ENCODE results near the gene EMC9. TPM values are rescaled to one million over a fixed set of nuclear protein-coding genes. Genes with fewer than 3 reads are reported as not detected.

The EMC9 gene
- total RNA-seq, 1 experiment from 2014 or later = 42.0 TPM

DNA sequence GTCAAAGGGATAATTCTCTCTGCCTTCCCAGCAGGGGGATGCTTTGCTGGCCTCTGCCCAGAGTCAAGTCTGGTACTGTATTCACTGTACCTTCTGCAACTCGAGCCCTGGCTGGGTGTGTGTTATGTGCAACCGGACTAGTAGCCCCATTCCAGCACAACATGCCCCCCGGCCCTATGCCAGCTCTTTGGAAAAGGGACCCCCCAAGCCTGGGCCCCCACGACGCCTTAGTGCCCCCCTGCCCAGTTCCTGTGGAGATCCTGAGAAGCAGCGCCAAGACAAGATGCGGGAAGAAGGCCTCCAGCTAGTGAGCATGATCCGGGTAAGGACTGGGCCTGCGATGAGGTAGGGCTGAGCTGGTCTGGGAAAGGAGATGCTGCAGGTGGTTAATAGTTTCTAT is 9.2 kb upstream of the EMC9 start (continued):
- TF ChIP-seq, protein P1, sequence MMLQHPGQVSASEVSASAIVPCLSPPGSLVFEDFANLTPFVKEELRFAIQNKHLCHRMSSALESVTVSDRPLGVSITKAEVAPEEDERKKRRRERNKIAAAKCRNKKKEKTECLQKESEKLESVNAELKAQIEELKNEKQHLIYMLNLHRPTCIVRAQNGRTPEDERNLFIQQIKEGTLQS (IDR thresholded peaks at IDR 0.05) = no peak
- TF ChIP-seq POLR2AphosphoS5 (IDR thresholded peaks at IDR 0.05; ENCODE audit: low read depth, low read length) = no peak
- TF ChIP-seq JUND (IDR thresholded peaks at IDR 0.05) = no peak
- TF ChIP-seq, protein P2, sequence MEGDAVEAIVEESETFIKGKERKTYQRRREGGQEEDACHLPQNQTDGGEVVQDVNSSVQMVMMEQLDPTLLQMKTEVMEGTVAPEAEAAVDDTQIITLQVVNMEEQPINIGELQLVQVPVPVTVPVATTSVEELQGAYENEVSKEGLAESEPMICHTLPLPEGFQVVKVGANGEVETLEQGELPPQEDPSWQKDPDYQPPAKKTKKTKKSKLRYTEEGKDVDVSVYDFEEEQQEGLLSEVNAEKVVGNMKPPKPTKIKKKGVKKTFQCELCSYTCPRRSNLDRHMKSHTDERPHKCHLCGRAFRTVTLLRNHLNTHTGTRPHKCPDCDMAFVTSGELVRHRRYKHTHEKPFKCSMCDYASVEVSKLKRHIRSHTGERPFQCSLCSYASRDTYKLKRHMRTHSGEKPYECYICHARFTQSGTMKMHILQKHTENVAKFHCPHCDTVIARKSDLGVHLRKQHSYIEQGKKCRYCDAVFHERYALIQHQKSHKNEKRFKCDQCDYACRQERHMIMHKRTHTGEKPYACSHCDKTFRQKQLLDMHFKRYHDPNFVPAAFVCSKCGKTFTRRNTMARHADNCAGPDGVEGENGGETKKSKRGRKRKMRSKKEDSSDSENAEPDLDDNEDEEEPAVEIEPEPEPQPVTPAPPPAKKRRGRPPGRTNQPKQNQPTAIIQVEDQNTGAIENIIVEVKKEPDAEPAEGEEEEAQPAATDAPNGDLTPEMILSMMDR (IDR thresholded peaks at IDR 0.05 in 2 of 3, conservative IDR thresholded peaks at IDR 0.05 in 1 of 3; ENCODE audit: borderline replicate concordance in 1 of 3, insufficient read depth in 1 of 3, low read depth in 2 of 3, low read length in 2 of 3) = no peak
- no peak for TF ChIP-seq ELF1 (IDR thresholded peaks at IDR 0.05; ENCODE audit: borderline replicate concordance, low read depth)
- no peak for TF ChIP-seq EZH2 (IDR thresholded peaks at IDR 0.05)
- TF ChIP-seq SIN3A (IDR thresholded peaks at IDR 0.05; ENCODE audit: low read depth) = no peak
- TF ChIP-seq, protein P3, sequence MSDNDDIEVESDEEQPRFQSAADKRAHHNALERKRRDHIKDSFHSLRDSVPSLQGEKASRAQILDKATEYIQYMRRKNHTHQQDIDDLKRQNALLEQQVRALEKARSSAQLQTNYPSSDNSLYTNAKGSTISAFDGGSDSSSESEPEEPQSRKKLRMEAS (IDR thresholded peaks at IDR 0.05) = no peak

DNA sequence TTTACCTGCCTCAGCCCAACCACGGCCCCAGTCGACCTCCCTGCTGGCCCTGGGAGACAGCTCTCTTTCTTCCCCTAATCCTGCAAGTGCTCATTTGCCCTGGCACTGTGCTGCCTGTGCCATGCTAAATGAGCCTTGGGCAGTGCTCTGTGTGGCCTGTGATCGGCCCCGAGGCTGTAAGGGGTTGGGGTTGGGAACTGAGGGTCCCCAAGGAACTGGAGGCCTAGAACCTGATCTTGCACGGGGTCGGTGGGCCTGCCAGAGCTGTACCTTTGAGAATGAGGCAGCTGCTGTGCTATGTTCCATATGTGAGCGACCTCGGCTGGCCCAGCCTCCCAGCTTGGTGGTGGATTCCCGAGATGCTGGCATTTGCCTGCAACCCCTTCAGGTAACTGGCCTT is 8.7 kb upstream of the EMC9 start:
- H3K4me2 ChIP-seq (ENCODE audit: low read length) = no peak overlapping the region
- H3K79me2 ChIP-seq (ENCODE audit: insufficient read depth, low read length) = peaks cover 49% of the 10 kb centered on the region
- H3K9ac ChIP-seq (ENCODE audit: low read length) = no peak overlapping the region
- peaks cover 13 to 16% of the 10 kb centered on the region in 2 experiments for H3K4me1 ChIP-seq (ENCODE audit: control insufficient read depth in 1 of 2, insufficient read depth in 2 of 2, low read length in 2 of 2)
- no peaks in the 10 kb centered on the region for H3K27me3 ChIP-seq (ENCODE audit: insufficient read depth, low read length)
- peaks cover 33 to 39% of the 10 kb centered on the region in 2 experiments for H3K36me3 ChIP-seq (ENCODE audit: control insufficient read depth in 1 of 2, insufficient read depth in 2 of 2, low read length in 2 of 2)
- H2AFZ ChIP-seq (ENCODE audit: low read depth, low read length, poor library complexity, severe bottlenecking) = no peak overlapping the region
- H3K9me2 ChIP-seq (ENCODE audit: insufficient read depth) = no peaks in the 10 kb centered on the region
- POLR2A ChIA-PET = interaction anchor here (1.8 kb wide), 1 partner anchor 9 kb away, joined by 4 read pairs; the partner anchor contains the start of gene EMC9
- no peaks in the 10 kb centered on the region for H3K9me3 ChIP-seq (ENCODE audit: control insufficient read depth in 1 of 2, insufficient read depth in 1 of 2, low read depth in 1 of 2, low read length in 2 of 2)
- H3K27ac ChIP-seq (ENCODE audit: low read depth, low read length) = no peak overlapping the region
- intact Hi-C loops (cut with micrococcal nuclease) = no loop called here
- BruUV-seq (replicated peaks) = no TSS peak
- CTCF ChIA-PET = interaction anchor here (1.0 kb wide), 1 partner anchor 11 kb away, joined by 4 read pairs; the partner anchor contains the start of gene IRF9
- H4K20me1 ChIP-seq (ENCODE audit: insufficient read depth) = no peaks in the 10 kb centered on the region
- H3K4me3 ChIP-seq (replicated peaks in 1 of 2; ENCODE audit: low read depth in 1 of 2, low read length in 2 of 2) = no peak overlapping the region
- DNase-seq (ENCODE audit: low read depth, low spot score) (no peak), ATAC-seq (no peak)
- RAD21 ChIA-PET (ENCODE audit: low non-redundant PET in 1 of 2, low total read pairs in 2 of 2, uncharacterized antibody in 2 of 2, unreplicated experiment in 2 of 2) = no interaction called here
- no peak for TF ChIP-seq CBX3 (IDR thresholded peaks at IDR 0.05; ENCODE audit: low read depth)
- TF ChIP-seq, protein P4, sequence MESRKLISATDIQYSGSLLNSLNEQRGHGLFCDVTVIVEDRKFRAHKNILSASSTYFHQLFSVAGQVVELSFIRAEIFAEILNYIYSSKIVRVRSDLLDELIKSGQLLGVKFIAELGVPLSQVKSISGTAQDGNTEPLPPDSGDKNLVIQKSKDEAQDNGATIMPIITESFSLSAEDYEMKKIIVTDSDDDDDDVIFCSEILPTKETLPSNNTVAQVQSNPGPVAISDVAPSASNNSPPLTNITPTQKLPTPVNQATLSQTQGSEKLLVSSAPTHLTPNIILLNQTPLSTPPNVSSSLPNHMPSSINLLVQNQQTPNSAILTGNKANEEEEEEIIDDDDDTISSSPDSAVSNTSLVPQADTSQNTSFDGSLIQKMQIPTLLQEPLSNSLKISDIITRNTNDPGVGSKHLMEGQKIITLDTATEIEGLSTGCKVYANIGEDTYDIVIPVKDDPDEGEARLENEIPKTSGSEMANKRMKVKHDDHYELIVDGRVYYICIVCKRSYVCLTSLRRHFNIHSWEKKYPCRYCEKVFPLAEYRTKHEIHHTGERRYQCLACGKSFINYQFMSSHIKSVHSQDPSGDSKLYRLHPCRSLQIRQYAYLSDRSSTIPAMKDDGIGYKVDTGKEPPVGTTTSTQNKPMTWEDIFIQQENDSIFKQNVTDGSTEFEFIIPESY (IDR thresholded peaks at IDR 0.05; ENCODE audit: extremely low read depth, insufficient replicate concordance, low read length) = no peak
- no peak for TF ChIP-seq EGR1 (IDR thresholded peaks at IDR 0.05; ENCODE audit: low read depth)
- no peak for TF ChIP-seq ZNF274 (IDR thresholded peaks at IDR 0.05; ENCODE audit: low read depth, low read length)
- TF ChIP-seq, protein P1 (IDR thresholded peaks at IDR 0.05) = no peak
- TF ChIP-seq POLR2AphosphoS5 (IDR thresholded peaks at IDR 0.05; ENCODE audit: low read depth, low read length) = no peak
- no peak for TF ChIP-seq TCF7L2 (IDR thresholded peaks at IDR 0.05; ENCODE audit: borderline replicate concordance, extremely low read depth, insufficient read depth, insufficient read length)
- TF ChIP-seq FOSL1 (IDR thresholded peaks at IDR 0.05; ENCODE audit: low read depth) = no peak
- no peak for TF ChIP-seq SRF (IDR thresholded peaks at IDR 0.05; ENCODE audit: low read depth)
- TF ChIP-seq, protein P3 (IDR thresholded peaks at IDR 0.05) = no peak
- TF ChIP-seq, protein P5, sequence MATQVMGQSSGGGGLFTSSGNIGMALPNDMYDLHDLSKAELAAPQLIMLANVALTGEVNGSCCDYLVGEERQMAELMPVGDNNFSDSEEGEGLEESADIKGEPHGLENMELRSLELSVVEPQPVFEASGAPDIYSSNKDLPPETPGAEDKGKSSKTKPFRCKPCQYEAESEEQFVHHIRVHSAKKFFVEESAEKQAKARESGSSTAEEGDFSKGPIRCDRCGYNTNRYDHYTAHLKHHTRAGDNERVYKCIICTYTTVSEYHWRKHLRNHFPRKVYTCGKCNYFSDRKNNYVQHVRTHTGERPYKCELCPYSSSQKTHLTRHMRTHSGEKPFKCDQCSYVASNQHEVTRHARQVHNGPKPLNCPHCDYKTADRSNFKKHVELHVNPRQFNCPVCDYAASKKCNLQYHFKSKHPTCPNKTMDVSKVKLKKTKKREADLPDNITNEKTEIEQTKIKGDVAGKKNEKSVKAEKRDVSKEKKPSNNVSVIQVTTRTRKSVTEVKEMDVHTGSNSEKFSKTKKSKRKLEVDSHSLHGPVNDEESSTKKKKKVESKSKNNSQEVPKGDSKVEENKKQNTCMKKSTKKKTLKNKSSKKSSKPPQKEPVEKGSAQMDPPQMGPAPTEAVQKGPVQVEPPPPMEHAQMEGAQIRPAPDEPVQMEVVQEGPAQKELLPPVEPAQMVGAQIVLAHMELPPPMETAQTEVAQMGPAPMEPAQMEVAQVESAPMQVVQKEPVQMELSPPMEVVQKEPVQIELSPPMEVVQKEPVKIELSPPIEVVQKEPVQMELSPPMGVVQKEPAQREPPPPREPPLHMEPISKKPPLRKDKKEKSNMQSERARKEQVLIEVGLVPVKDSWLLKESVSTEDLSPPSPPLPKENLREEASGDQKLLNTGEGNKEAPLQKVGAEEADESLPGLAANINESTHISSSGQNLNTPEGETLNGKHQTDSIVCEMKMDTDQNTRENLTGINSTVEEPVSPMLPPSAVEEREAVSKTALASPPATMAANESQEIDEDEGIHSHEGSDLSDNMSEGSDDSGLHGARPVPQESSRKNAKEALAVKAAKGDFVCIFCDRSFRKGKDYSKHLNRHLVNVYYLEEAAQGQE (IDR thresholded peaks at IDR 0.05; ENCODE audit: low read depth) = no peak
- TF ChIP-seq CEBPB (IDR thresholded peaks at IDR 0.05; ENCODE audit: low read depth) = no peak
